Peyer's patch (tissue), 4 donors: Measurements from ENCODE around the gene CEP128.

Experiments used
- POLR2A ChIP-seq, 2 donors: fragments of 450-650 bp; IDR thresholded peaks; one replicate each; pipeline ENCODE4 v1.5.1; 2017; ENCODE audit warnings: antibody characterized with exemption in 2 of 2, mild to moderate bottlenecking in 2 of 2, moderate library complexity in 2 of 2
- TF ChIP-seq, protein P1 (sequence below), 6 experiments: fragments of 450-650 bp in 4 of 6; fragments of 200-600 bp in 2 of 6; sonication (generic) in 1 of 6; IDR thresholded peaks; one replicate each; pipeline ENCODE4 v1.5.1; 2017 to 2019; ENCODE audit warnings: antibody characterized with exemption in 6 of 6, mild to moderate bottlenecking in 3 of 6, moderate library complexity in 1 of 6

GRCh38 chr14:80946797-80947196 lies 5.3 kb upstream of the CEP128 start:
- TF ChIP-seq, protein P1, sequence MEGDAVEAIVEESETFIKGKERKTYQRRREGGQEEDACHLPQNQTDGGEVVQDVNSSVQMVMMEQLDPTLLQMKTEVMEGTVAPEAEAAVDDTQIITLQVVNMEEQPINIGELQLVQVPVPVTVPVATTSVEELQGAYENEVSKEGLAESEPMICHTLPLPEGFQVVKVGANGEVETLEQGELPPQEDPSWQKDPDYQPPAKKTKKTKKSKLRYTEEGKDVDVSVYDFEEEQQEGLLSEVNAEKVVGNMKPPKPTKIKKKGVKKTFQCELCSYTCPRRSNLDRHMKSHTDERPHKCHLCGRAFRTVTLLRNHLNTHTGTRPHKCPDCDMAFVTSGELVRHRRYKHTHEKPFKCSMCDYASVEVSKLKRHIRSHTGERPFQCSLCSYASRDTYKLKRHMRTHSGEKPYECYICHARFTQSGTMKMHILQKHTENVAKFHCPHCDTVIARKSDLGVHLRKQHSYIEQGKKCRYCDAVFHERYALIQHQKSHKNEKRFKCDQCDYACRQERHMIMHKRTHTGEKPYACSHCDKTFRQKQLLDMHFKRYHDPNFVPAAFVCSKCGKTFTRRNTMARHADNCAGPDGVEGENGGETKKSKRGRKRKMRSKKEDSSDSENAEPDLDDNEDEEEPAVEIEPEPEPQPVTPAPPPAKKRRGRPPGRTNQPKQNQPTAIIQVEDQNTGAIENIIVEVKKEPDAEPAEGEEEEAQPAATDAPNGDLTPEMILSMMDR (IDR thresholded peaks at IDR 0.05) = no peak
- no peak for TF ChIP-seq POLR2A (IDR thresholded peaks at IDR 0.05)
